Natural killer cell (primary cell): Measurements from ENCODE around the gene RERE. TPM values are rescaled to one million over a fixed set of nuclear protein-coding genes. Genes with fewer than 3 reads are reported as not detected.

ENCODE experiments used
- ATAC-seq, 3 donors: fragments of 150-1000 bp in 2 of 3; fragments of 200-7000 bp in 1 of 3; cut with Tn5 transposase; 1 replicate in 1 of 3; 2 replicates in 2 of 3; pipeline ENCODE4 v1.10.0; 2021; ENCODE audit warnings: mild to moderate bottlenecking in 2 of 3, moderate library complexity in 2 of 3
- DNase-seq, 2 donors: peaks; one replicate each; pipeline versions ENCODE4 v3.0.0 to v3.0.0-alpha.2; 2013 to 2021; ENCODE audit warnings: mixed read lengths in 1 of 2
- H3K27ac ChIP-seq: one replicate; pipeline ENCODE4 v1.5.1; 2013; ENCODE audit warnings: mild to moderate bottlenecking, low read length
- H3K27me3 ChIP-seq: one replicate; pipeline ENCODE4 v1.6.1; 2013; ENCODE audit warnings: low read length; ENCODE audit not compliant: control insufficient read depth, insufficient read depth
- H3K36me3 ChIP-seq: one replicate; pipeline ENCODE4 v1.6.1; 2013; ENCODE audit warnings: low read length; ENCODE audit not compliant: control insufficient read depth, insufficient read depth
- H3K4me1 ChIP-seq: one replicate; pipeline ENCODE4 v1.6.1; 2013; ENCODE audit warnings: low read length; ENCODE audit not compliant: control insufficient read depth, insufficient read depth
- H3K4me3 ChIP-seq: one replicate; pipeline ENCODE4 v1.5.1; 2013; ENCODE audit warnings: low read length
- H3K9me3 ChIP-seq: one replicate; pipeline ENCODE4 v1.6.1; 2013; ENCODE audit warnings: low read length; ENCODE audit not compliant: control insufficient read depth, insufficient read depth
- H3K27ac Mint-ChIP-seq, 2 donors: one replicate each; pipeline ENCODE4 v1.8.0; 2022; ENCODE audit warnings: mild to moderate bottlenecking in 2 of 2, mixed read lengths in 2 of 2, moderate library complexity in 1 of 2
- H3K27me3 Mint-ChIP-seq, 2 donors: one replicate each; pipeline ENCODE4 v1.8.0; 2022; ENCODE audit warnings: low read depth in 2 of 2, mixed read lengths in 2 of 2
- H3K36me3 Mint-ChIP-seq: one replicate; pipeline ENCODE4 v1.8.0; 2022; ENCODE audit warnings: mixed read lengths
- H3K4me1 Mint-ChIP-seq, 2 donors: one replicate each; pipeline ENCODE4 v1.8.0; 2022; ENCODE audit warnings: mixed read lengths in 2 of 2
- H3K4me3 Mint-ChIP-seq: one replicate; pipeline ENCODE4 v1.8.0; 2022; ENCODE audit warnings: mild to moderate bottlenecking, moderate library complexity, mixed read lengths
- H3K9me3 Mint-ChIP-seq, 2 donors: one replicate each; pipeline ENCODE4 v1.8.0; 2022; ENCODE audit warnings: mixed read lengths in 2 of 2
- CTCF ChIP-seq: fragments of 200-600 bp; IDR thresholded peaks from one replicate; pipeline ENCODE4 v1.8.0; 2022; ENCODE audit warnings: antibody characterized with exemption
- WGBS: methylation state at CpG from one replicate; pipeline ENCODE4 v1.1.7; 2013; ENCODE audit warnings: missing lambda C conversion rate; ENCODE audit not compliant: insufficient coverage; 5-methylcytosine and 5-hydroxymethylcytosine counted together
- intact Hi-C: fragments of 100-400 bp; cut with micrococcal nuclease; formaldehyde crosslinking; loops from one replicate; pipeline ENCODE4 v1.14.2; 2022
- total RNA-seq, 4 donors: library from RNA; stranded (reverse); fragments of 120-200 nt in 1 of 4; gene quantifications; one replicate each; pipeline versions ENCODE4 v1.2.3 to v1.2.4, GENCODE V29; 2013 to 2022

The RERE gene
- total RNA-seq, 3 donors from 2014 or later (not counting 1 experiment from before 2014, with no cell fraction given) = 67.7 to 76.0 (median 73.0) TPM

GRCh38 chr1:8571200-8571984 is 246.0 kb downstream of the RERE start:
- Histone ChIP-seq H3K9me3 (no peaks in the 10 kb centered on the region), H3K4me1 (no peaks in the 10 kb centered on the region), H3K4me3 (no peak overlapping the region), H3K27me3 (no peaks in the 10 kb centered on the region), H3K36me3 (no peaks in the 10 kb centered on the region), H3K27ac (no peak overlapping the region)
- TF ChIP-seq CTCF = no peak
- Mint-ChIP-seq H3K4me3 (no peak overlapping the region), H3K27ac (peak overlapping the region in 1 of 2 donors; percentile 7), H3K9me3 (no peaks in the 10 kb centered on the region), H3K27me3 (no peaks in the 10 kb centered on the region), H3K4me1 (peaks cover 16 to 22% of the 10 kb centered on the region in 2 donors), H3K36me3 (no peaks in the 10 kb centered on the region)
- WGBS = 72% methylated on average over 3 of the region's 5 CpGs
- intact Hi-C loops = no loop called here
- DNase-seq (no peak), ATAC-seq (no peak)

GRCh38 chr1:8570465-8570864 is 247.0 kb downstream of the RERE start:
- no peak for TF ChIP-seq CTCF
- no peak for ATAC-seq
- no peak overlapping the region for H3K4me3 ChIP-seq
- no peaks in the 10 kb centered on the region for H3K9me3 Mint-ChIP-seq
- no peak for DNase-seq
- no peaks in the 10 kb centered on the region for H3K36me3 ChIP-seq
- 100% methylated on average over 2 of the region's 3 CpGs for WGBS
- no peaks in the 10 kb centered on the region for H3K27me3 ChIP-seq
- no peak overlapping the region for H3K27ac Mint-ChIP-seq
- no peak overlapping the region for H3K4me3 Mint-ChIP-seq
- no peaks in the 10 kb centered on the region for H3K4me1 ChIP-seq
- H3K4me1 Mint-ChIP-seq = peaks cover 16 to 22% of the 10 kb centered on the region in 2 donors
- no peaks in the 10 kb centered on the region for H3K36me3 Mint-ChIP-seq
- H3K27ac ChIP-seq = no peak overlapping the region
- H3K27me3 Mint-ChIP-seq = no peaks in the 10 kb centered on the region
- intact Hi-C loops = no loop called here
- no peaks in the 10 kb centered on the region for H3K9me3 ChIP-seq

- no peak for TF ChIP-seq CTCF
- Histone ChIP-seq H3K27me3 (no peaks in the 10 kb centered on the region), H3K4me1 (no peaks in the 10 kb centered on the region), H3K36me3 (no peaks in the 10 kb centered on the region), H3K4me3 (no peak overlapping the region), H3K9me3 (no peaks in the 10 kb centered on the region), H3K27ac (no peak overlapping the region)
- no peaks in the 10 kb centered on the region for H3K27me3 Mint-ChIP-seq
- peak overlapping the region; percentile 70 for H3K4me3 Mint-ChIP-seq
- DNase-seq (no peak), ATAC-seq (peak in 2 of 3 donors; percentile 79 to 95)
- H3K4me1 Mint-ChIP-seq = peaks cover 16 to 22% of the 10 kb centered on the region in 2 donors
- no peaks in the 10 kb centered on the region for H3K36me3 Mint-ChIP-seq
- H3K27ac Mint-ChIP-seq = peak overlapping the region; percentile 58 to 79
- 65% methylated on average over 1 of the region's 4 CpGs for WGBS
- H3K9me3 Mint-ChIP-seq = no peaks in the 10 kb centered on the region
- intact Hi-C loops = no loop called here
Measured at GRCh38 chr1:8569242-8569641, 248.2 kb downstream of the RERE start.

DNA sequence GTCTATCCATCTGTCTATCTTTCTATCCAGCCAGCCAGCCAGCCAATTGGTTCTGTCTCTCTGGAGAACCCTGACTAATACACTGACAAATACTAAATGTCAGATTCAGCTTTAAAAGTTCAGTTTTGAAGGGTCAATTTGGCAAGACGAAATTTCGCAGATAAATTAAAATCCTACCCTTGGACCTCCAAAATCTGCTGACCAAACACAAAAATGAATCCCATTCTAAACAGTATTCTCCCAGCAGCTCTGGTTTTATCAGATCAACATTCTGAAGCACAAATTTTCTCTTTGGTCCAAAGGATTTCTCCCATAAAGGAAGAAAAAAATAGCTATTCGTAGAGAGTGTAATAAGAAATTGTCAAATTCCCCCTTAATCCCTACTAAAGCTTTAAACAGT is 248.6 kb downstream of the RERE start:
- no peaks in the 10 kb centered on the region for H3K27me3 Mint-ChIP-seq
- Histone ChIP-seq H3K4me3 (no peak overlapping the region), H3K27me3 (no peaks in the 10 kb centered on the region), H3K4me1 (no peaks in the 10 kb centered on the region), H3K9me3 (no peaks in the 10 kb centered on the region), H3K27ac (no peak overlapping the region), H3K36me3 (no peaks in the 10 kb centered on the region)
- H3K36me3 Mint-ChIP-seq = no peaks in the 10 kb centered on the region
- H3K4me3 Mint-ChIP-seq = peak overlapping the region; percentile 70
- H3K27ac Mint-ChIP-seq = peak overlapping the region; percentile 58 to 79
- TF ChIP-seq CTCF = no peak
- H3K4me1 Mint-ChIP-seq = peaks cover 16 to 22% of the 10 kb centered on the region in 2 donors
- DNase-seq (no peak), ATAC-seq (no peak)
- intact Hi-C loops = no loop called here
- 95% methylated on average over 2 of the region's 3 CpGs for WGBS
- no peaks in the 10 kb centered on the region for H3K9me3 Mint-ChIP-seq
